GM12864 (cell line): ENCODE measurements around the gene ZFAND3.

ENCODE experiments used
- DNase-seq: peaks from one replicate; pipeline ENCODE4 v3.0.0-alpha.2; 2011; ENCODE audit warnings: low read depth
- H3K4me3 ChIP-seq: 2 replicates; pipeline ENCODE4 v1.5.1; 2011; ENCODE audit warnings: mild to moderate bottlenecking, low read depth, low read length, control low read depth
- CTCF ChIP-seq: IDR thresholded peaks from 2 replicates; pipeline ENCODE4 v1.5.1; 2011; ENCODE audit warnings: low read depth, mild to moderate bottlenecking, moderate library complexity, low read length, control low read depth, inconsistent platforms; ENCODE audit errors: missing control alignments

The ZFAND3 gene

GRCh38 chr6:37826993-37827392 is 7.5 kb downstream of the ZFAND3 start:
- no peak for DNase-seq
- H3K4me3 ChIP-seq: no peak overlapping the region
- no peak for TF ChIP-seq CTCF

GRCh38 chr6:37827603-37828265 is 8.2 kb downstream of the ZFAND3 start:
- TF ChIP-seq CTCF: no peak
- DNase-seq: no peak
- H3K4me3 ChIP-seq: no peak overlapping the region

GRCh38 chr6:37830225-37830624 is 10.7 kb downstream of the ZFAND3 start:
- no peak overlapping the region for H3K4me3 ChIP-seq
- TF ChIP-seq CTCF: no peak
- DNase-seq: no peak

- TF ChIP-seq CTCF: no peak
- no peak overlapping the region for H3K4me3 ChIP-seq
These were observed 11.9 kb downstream of the ZFAND3 start for GRCh38 chr6:37831457-37831856.

GRCh38 chr6:37835923-37836322 is 16.4 kb downstream of the ZFAND3 start:
- H3K4me3 ChIP-seq: no peak overlapping the region
- DNase-seq: no peak
- no peak for TF ChIP-seq CTCF

More at GRCh38 chr6:37831457-37831856, 11.9 kb downstream of the ZFAND3 start:
- DNase-seq: no peak

- no peak for TF ChIP-seq CTCF
- no peak for DNase-seq
- H3K4me3 ChIP-seq: no peak overlapping the region
These were observed 18.8 kb downstream of the ZFAND3 start for GRCh38 chr6:37838219-37838921.
